Stimulated activated naive B cell treated with anti-CD40 and anti-IgM and Interleukin-4, amounts not matched to agents 10 μg/mL and 1 μg/mL and 100 μg/mL, for 72 hours (primary cell): Measurements from ENCODE around the gene SMNDC1.

ENCODE experiments used
- ATAC-seq, 2 donors: fragments of 150-1000 bp; cut with Tn5 transposase; replicated peaks; 2 replicates each; pipeline ENCODE4 v1.10.0; 2021; ENCODE audit warnings: moderate library complexity in 1 of 2
- DNase-seq: peaks from one replicate; pipeline ENCODE4 v3.0.0; 2021
- H3K27ac Mint-ChIP-seq: one replicate; pipeline ENCODE4 v1.8.0; 2022; ENCODE audit warnings: mild to moderate bottlenecking, mixed read lengths
- H3K27me3 Mint-ChIP-seq, 2 donors: one replicate each; pipeline ENCODE4 v1.8.0; 2022; ENCODE audit warnings: mixed read lengths in 2 of 2
- H3K36me3 Mint-ChIP-seq, 2 donors: one replicate each; pipeline ENCODE4 v1.8.0; 2022; ENCODE audit warnings: mixed read lengths in 2 of 2, mild to moderate bottlenecking in 1 of 2
- H3K4me1 Mint-ChIP-seq, 2 donors: one replicate each; pipeline ENCODE4 v1.8.0; 2022; ENCODE audit warnings: mixed read lengths in 2 of 2, mild to moderate bottlenecking in 1 of 2
- H3K4me3 Mint-ChIP-seq, 2 donors: one replicate each; pipeline ENCODE4 v1.8.0; 2022; ENCODE audit warnings: mild to moderate bottlenecking in 2 of 2, mixed read lengths in 2 of 2, moderate library complexity in 1 of 2
- H3K9me3 Mint-ChIP-seq, 2 donors: one replicate each; pipeline ENCODE4 v1.8.0; 2022; ENCODE audit warnings: mixed read lengths in 2 of 2, mild to moderate bottlenecking in 1 of 2

SMNDC1 gene

GRCh38 chr10:110241841-110242240 lies 62.9 kb downstream of the SMNDC1 start:
- no peak overlapping the region for H3K4me3 Mint-ChIP-seq
- no peaks in the 10 kb centered on the region for H3K27me3 Mint-ChIP-seq
- no peak for DNase-seq
- no peak overlapping the region for H3K27ac Mint-ChIP-seq
- ATAC-seq = no peak
- H3K9me3 Mint-ChIP-seq = peaks cover 0 to 2% of the 10 kb centered on the region in 2 donors
- H3K36me3 Mint-ChIP-seq = peaks cover 14 to 43% of the 10 kb centered on the region in 2 donors
- peaks cover 11 to 15% of the 10 kb centered on the region in 2 donors for H3K4me1 Mint-ChIP-seq

GRCh38 chr10:110241407-110241806 lies 63.3 kb downstream of the SMNDC1 start:
- ATAC-seq (no peak), DNase-seq (no peak)
- Mint-ChIP-seq H3K4me3 (peak overlapping the region in 1 of 2 donors; percentile 18), H3K36me3 (peaks cover 14 to 40% of the 10 kb centered on the region in 2 donors), H3K27ac (no peak overlapping the region), H3K9me3 (peaks cover 0 to 2% of the 10 kb centered on the region in 2 donors), H3K27me3 (no peaks in the 10 kb centered on the region), H3K4me1 (peaks cover 11 to 15% of the 10 kb centered on the region in 2 donors)
